ENCODE data around the gene OR5H1. TPM values are rescaled to one million over a fixed set of nuclear protein-coding genes. Genes with fewer than 3 reads are reported as not detected.

OR5H1 gene
- total RNA-seq, 4 donors from 2014 or later = not detected

DNA sequence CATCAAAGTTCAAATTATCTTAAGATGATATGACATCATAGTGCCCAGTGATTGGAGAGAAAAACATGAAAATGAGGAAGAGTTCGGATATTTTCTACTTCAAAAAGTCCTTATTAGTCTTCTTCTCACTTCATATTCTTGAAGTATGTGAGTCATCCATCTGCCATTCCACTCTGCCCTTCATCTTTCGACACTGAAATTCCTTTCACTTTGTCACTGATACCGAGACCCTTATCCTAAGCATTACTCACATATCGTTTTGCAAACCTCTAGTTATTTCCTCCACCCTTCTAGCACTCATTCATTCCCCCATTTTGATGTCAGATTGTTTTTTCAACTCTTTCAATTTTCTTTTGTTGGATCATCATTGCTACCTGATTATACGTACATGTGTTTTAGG lies 20.7 kb downstream of the OR5H1 start:
- DNase-seq (ENCODE audit: low spot score) (no peak), ATAC-seq (ENCODE audit: low FRiP score) (no peak)
- TF ChIP-seq, protein P1, sequence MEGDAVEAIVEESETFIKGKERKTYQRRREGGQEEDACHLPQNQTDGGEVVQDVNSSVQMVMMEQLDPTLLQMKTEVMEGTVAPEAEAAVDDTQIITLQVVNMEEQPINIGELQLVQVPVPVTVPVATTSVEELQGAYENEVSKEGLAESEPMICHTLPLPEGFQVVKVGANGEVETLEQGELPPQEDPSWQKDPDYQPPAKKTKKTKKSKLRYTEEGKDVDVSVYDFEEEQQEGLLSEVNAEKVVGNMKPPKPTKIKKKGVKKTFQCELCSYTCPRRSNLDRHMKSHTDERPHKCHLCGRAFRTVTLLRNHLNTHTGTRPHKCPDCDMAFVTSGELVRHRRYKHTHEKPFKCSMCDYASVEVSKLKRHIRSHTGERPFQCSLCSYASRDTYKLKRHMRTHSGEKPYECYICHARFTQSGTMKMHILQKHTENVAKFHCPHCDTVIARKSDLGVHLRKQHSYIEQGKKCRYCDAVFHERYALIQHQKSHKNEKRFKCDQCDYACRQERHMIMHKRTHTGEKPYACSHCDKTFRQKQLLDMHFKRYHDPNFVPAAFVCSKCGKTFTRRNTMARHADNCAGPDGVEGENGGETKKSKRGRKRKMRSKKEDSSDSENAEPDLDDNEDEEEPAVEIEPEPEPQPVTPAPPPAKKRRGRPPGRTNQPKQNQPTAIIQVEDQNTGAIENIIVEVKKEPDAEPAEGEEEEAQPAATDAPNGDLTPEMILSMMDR (IDR thresholded peaks at IDR 0.05) = no peak

DNA sequence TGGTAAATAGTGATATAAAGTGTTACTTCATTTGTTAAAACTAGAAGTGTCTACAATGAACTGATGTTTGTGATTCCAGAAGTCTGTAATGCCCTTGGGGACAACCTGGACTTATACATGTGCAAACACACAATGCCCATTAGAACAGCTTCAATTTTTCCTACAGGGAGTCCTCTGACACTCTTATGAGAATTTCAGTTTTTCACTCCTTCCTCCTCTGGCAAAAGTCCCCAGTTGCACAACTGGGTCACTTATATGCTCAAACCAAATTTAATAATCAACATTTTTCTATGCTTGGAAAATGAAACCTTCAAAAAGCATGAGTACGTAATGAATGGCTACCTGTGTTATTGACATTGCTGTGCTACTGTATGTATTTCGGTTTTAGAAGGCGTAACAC lies 35.9 kb downstream of the OR5H1 start, which contains the start of gene OR5H15:
Gene OR5H15 (plus strand): TSS at position 301 of the 400 bp plus-strand sequence. CDS start 2,004 bp downstream, outside the sequence.
- DNase-seq (ENCODE audit: low spot score) (no peak), ATAC-seq (ENCODE audit: low FRiP score) (no peak)
- TF ChIP-seq, protein P1 (IDR thresholded peaks at IDR 0.05) = no peak

DNA sequence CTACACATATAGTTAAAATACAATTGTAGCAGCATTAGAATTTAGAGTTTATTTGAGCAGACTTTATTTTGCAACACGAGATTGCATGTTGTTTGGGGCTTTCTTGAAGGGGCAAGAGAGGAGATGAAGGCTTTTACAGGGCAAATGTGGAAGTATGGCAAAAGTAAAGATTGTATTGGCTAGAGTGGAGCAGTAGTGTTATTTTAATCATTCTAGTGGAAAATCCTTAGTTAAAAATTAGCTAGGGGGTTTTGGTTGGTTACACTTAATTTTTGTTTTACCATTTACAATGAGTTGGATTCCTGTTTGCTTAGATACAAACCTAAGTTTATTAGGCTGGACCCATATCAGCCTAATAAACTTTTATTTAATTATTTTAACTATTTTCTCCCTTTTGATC lies 40.5 kb downstream of the OR5H1 start:
- ATAC-seq (ENCODE audit: low FRiP score) (no peak), DNase-seq (ENCODE audit: low spot score) (no peak)
- TF ChIP-seq, protein P1 (IDR thresholded peaks at IDR 0.05) = no peak

DNA sequence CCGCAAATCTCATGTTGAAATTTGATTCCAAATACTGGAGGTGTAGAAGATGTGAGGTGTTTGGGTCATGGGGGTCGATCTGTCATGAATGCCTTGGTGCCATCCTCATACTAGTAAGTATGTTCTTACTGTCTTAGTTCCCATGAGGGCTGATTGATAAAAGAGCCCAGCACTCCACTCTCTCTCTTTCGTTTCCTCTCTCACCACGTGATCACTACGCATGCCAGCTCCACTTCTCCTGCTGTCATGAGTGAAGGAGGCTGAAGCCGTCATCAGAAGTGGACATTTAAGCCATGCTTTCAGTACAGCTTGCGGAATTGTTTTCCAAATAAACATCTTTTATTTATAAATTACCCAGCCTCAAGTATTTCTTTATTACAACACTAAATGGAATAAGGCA lies 42.1 kb downstream of the OR5H1 start:
- ATAC-seq (ENCODE audit: low FRiP score) = no peak
- TF ChIP-seq, protein P1 (IDR thresholded peaks at IDR 0.05) = no peak

DNA sequence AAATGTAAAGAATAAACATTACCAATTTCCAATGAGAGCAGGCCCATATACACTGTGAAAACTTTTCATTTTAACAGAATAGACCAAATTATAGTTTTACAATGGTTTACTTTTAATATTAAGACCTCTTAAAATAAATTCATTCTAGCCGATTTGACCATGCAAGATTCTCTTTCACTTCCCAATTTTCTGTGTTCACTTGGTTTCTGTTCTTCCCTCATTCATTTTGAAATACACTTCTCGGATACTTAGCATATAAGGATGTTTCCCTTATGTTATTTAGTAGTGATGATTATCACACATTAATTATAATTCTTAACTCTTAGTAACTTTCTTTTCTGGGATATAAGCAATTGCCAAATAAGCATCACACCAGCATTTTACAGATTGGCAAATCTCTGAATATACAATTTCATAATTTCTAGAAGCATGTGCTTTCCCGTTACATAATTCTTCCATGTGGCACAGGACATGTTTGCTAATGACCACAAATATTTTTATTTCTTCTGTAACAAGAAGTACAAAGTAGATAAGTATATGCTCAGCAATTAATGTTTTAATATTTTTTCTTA lies 49.9 kb downstream of the OR5H1 start:
- DNase-seq (ENCODE audit: low spot score) = no peak
- TF ChIP-seq, protein P1 (IDR thresholded peaks at IDR 0.05) = no peak
- ATAC-seq (ENCODE audit: low FRiP score) = no peak

More for the DNA sequence above, 42.1 kb downstream of the OR5H1 start:
- DNase-seq (ENCODE audit: low spot score) = no peak

DNA sequence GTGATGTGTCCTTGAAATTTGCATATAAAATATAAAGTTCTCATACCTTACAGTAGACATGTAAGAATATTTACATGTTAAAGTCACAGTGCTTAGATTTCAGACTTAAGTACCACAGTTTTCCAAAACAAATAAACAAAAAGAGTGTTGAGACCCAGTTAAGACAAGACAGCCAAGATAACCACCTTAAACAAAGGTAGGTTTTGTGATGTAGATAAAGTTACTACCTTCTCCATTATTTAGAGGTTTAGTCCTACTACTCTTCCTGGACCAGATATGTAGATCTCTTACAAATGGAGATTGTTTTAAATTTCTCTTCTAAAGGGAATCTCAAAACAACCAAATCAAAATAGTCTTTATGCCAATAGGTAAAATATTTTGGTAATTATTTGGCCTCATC lies 51.7 kb downstream of the OR5H1 start:
- DNase-seq (ENCODE audit: low spot score) (no peak), ATAC-seq (ENCODE audit: low FRiP score) (no peak)
- TF ChIP-seq, protein P1 (IDR thresholded peaks at IDR 0.05) = no peak

DNA sequence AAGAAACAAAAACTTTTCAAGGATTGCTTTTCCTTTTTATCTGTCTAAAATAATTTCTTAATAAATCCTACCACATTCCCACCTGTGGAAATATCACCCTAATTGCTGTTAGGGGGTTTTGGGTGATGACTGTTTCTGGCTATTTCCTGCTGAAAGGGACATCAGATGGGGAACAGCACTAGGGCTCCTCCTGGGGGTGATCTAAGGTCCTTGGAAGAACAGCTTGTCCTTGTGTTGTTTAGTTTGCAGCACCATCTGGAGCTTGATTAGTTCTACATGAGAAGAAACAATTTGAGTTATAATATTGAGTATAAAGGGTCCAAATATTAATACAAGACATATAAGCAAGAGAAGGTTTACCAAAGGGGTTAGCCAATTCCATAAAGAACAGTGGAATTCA lies 54.7 kb downstream of the OR5H1 start:
- TF ChIP-seq, protein P1 (IDR thresholded peaks at IDR 0.05) = no peak
- ATAC-seq (ENCODE audit: low FRiP score) = no peak
- DNase-seq (ENCODE audit: low spot score) = no peak

All from omental fat pad (tissue), 4 donors.